ENCODE measurements around the gene GAS7.

Gene GAS7

GRCh38 chr17:9916108-9916507, 282.3 kb downstream of the GAS7 start:
- DNase-seq (ENCODE audit: low read depth): no peak

GRCh38 chr17:9913476-9913875, 284.9 kb downstream of the GAS7 start:
- no peak for DNase-seq (ENCODE audit: low read depth)

GRCh38 chr17:9912121-9913099, 286.0 kb downstream of the GAS7 start:
- no peak for DNase-seq (ENCODE audit: low read depth)

- DNase-seq (ENCODE audit: low read depth): no peak
Measured at GRCh38 chr17:9911089-9911488, 287.3 kb downstream of the GAS7 start.

- no peak for DNase-seq (ENCODE audit: low read depth)
Measured at GRCh38 chr17:9908649-9909042, 289.8 kb downstream of the GAS7 start.

- no peak for DNase-seq (ENCODE audit: low read depth)
Measured at GRCh38 chr17:9907883-9908648, 290.3 kb downstream of the GAS7 start.

GRCh38 chr17:9907131-9907530, 291.3 kb downstream of the GAS7 start:
- DNase-seq (ENCODE audit: low read depth): no peak

GRCh38 chr17:9906616-9907015, 291.8 kb downstream of the GAS7 start:
- DNase-seq (ENCODE audit: low read depth): no peak

- DNase-seq (ENCODE audit: low read depth): no peak
Measured at GRCh38 chr17:9905902-9906301, 292.5 kb downstream of the GAS7 start.

- no peak for DNase-seq (ENCODE audit: low read depth)
Measured at GRCh38 chr17:9905078-9905415, 293.4 kb downstream of the GAS7 start, which contains the start of gene RCVRN. TSS of gene RCVRN (minus strand) at chr17:9905271. CDS start at chr17:9905180, 91 bp downstream.

GRCh38 chr17:9904277-9905077, 293.9 kb downstream of the GAS7 start:
- DNase-seq (ENCODE audit: low read depth): no peak

- DNase-seq (ENCODE audit: low read depth): no peak
Measured at GRCh38 chr17:9902120-9902519, 296.3 kb downstream of the GAS7 start.

GRCh38 chr17:9900784-9901183, 297.6 kb downstream of the GAS7 start:
- no peak for DNase-seq (ENCODE audit: low read depth)

- DNase-seq (ENCODE audit: low read depth): no peak
Measured at GRCh38 chr17:9900044-9900594, 298.3 kb downstream of the GAS7 start.

GRCh38 chr17:9899280-9900043, 298.9 kb downstream of the GAS7 start:
- no peak for DNase-seq (ENCODE audit: low read depth)

- no peak for DNase-seq (ENCODE audit: low read depth)
Measured at GRCh38 chr17:9898812-9899211, 299.6 kb downstream of the GAS7 start.

- no peak for DNase-seq (ENCODE audit: low read depth)
Measured at GRCh38 chr17:9897372-9897968, 300.9 kb downstream of the GAS7 start.

GRCh38 chr17:9895923-9896322, 302.5 kb downstream of the GAS7 start:
- DNase-seq (ENCODE audit: low read depth): no peak

GRCh38 chr17:9894231-9894630, 304.2 kb downstream of the GAS7 start:
- DNase-seq (ENCODE audit: low read depth): no peak

GRCh38 chr17:9893411-9894012, 304.9 kb downstream of the GAS7 start:
- no peak for DNase-seq (ENCODE audit: low read depth)
